ENCODE data around the gene SUFU.

DNA sequence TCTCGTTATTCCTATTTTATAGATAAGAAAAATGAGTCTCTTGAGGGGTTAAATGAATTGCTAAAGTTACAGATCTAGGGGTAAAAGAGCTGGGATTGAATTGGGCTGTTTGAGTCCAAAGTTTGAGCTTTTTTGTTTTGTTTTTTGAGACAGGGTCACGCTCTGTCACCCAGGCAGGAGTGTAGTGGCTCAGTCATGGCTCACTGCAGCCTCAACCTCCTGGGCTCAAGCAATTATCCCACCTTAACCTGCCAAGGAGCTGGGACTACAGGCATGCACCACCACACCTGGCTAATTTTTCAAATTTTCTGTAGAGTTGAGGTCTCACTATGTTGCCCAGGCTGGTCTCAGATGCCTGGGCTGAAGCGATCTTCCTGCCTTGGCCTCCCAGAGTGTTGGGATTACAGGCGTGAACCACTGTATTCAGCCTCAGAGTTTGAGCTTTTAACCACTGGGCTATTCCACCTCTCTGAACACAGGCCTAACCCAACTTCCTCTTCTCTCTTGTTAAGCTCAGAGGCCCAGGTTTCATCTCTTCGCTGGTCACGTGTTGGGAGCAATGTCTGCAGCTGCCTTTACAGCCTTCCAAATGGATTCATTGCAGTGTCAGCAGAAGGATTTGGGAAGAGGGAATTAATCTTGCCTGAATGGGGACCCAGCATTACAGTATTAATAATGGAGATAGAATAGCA, 8.0 kb downstream of the SUFU start:
- TF ChIP-seq, protein P1, sequence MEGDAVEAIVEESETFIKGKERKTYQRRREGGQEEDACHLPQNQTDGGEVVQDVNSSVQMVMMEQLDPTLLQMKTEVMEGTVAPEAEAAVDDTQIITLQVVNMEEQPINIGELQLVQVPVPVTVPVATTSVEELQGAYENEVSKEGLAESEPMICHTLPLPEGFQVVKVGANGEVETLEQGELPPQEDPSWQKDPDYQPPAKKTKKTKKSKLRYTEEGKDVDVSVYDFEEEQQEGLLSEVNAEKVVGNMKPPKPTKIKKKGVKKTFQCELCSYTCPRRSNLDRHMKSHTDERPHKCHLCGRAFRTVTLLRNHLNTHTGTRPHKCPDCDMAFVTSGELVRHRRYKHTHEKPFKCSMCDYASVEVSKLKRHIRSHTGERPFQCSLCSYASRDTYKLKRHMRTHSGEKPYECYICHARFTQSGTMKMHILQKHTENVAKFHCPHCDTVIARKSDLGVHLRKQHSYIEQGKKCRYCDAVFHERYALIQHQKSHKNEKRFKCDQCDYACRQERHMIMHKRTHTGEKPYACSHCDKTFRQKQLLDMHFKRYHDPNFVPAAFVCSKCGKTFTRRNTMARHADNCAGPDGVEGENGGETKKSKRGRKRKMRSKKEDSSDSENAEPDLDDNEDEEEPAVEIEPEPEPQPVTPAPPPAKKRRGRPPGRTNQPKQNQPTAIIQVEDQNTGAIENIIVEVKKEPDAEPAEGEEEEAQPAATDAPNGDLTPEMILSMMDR (IDR thresholded peaks at IDR 0.05; ENCODE audit: low read depth, low read length, missing input control), result no peak
- TF ChIP-seq YY1 (IDR thresholded peaks at IDR 0.05) (no peak), RAD21 (IDR thresholded peaks at IDR 0.05) (no peak)
- TF ChIP-seq, protein P2, sequence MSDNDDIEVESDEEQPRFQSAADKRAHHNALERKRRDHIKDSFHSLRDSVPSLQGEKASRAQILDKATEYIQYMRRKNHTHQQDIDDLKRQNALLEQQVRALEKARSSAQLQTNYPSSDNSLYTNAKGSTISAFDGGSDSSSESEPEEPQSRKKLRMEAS (IDR thresholded peaks at IDR 0.05), result no peak
- TF ChIP-seq, protein P3, sequence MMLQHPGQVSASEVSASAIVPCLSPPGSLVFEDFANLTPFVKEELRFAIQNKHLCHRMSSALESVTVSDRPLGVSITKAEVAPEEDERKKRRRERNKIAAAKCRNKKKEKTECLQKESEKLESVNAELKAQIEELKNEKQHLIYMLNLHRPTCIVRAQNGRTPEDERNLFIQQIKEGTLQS (IDR thresholded peaks at IDR 0.05), result no peak
